CD4-positive, alpha-beta T cell treated with Interferon gamma for 1 hour (primary cell): Measurements from ENCODE around the gene COL10A1.

ENCODE experiments used
- DNase-seq: peaks from one replicate; pipeline ENCODE4 v3.0.0-alpha.2; 2020

COL10A1 gene

GRCh38 chr6:116078945-116079344, 47.0 kb downstream of the COL10A1 start:
- no peak for DNase-seq

DNA sequence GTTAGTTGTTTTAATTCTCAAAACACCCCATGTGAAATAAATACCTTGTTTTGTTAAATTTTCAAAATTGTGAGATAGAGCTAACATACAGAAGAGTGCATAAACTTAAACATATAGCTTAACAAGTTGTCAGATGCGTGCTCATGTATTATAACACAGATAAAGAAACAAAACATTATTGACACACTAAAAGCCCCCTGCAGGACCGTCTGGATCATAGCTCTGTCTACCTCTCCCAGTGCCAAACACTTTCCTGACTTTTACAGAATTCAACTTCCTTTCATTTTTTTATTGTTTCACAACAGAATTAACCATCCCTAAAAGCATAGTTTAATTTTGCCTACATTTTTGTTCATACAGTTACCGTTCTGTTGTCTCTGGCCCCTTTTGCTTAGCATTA, 47.4 kb downstream of the COL10A1 start:
- DNase-seq, result no peak

DNA sequence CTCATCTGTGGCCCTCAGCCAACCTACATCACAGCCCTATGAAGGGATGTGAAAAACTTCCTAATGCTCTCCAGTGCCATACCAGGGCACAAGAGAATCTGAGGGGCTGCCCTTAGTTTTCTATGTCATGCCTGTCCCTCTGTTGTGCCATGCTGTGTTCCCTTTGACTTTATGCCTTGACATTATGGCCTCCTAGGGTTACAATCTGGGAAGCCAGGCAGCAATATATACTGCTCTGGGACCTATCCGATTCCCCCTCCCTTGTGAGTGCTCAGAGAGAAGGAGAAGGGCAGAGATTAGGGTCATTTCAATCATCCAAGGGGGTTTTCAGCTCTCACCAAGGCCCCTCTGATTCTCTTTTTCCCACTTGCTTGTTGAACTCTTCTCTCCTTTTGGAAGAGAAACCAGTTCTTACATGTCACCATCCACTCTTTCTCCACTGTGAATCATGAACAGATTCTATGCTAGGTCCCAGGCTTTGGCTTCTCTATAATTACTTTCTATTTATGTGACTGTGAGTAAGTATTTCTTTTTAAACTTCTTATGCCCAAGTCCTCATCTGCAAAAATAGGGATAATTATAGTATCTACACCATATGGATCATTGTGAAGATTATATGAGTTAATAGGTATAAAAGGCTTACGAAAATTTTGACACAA, 51.1 kb downstream of the COL10A1 start:
- DNase-seq, result no peak

DNA sequence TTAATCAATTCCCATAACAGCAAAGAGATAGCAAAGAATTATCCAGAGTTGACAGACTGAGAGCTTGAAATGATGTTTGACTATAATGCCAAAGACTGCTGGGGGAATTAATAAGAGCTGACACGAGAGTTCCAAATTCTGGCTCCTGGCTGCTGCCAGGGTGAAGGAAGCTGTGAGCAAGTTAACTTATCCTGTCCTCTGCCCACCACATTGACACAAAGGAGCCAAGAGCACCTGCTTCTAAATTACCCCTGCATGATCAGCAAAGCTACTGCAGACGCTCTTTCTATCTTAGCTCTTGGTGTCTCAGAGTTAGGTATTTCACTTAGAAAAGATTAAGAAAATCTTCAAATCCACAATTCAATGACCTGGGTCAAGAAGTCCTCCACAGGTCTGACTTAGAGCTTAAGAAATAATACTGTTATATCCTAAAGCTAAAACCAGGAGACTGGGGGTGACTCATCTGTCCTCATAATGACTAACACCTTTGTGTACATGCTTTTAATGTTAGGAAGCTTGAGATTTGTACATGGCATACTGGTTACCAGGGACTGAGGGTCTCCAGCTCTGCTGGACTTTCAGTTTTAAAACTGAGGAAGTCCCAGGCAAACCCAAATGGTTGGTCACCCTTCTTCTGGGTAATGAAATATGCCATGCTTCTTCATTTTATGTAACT, 52.0 kb downstream of the COL10A1 start:
- DNase-seq, result no peak

GRCh38 chr6:116072368-116072767, 53.6 kb downstream of the COL10A1 start:
- no peak for DNase-seq

GRCh38 chr6:116070616-116071389, 55.1 kb downstream of the COL10A1 start:
- no peak for DNase-seq

GRCh38 chr6:116070101-116070500, 55.8 kb downstream of the COL10A1 start:
- DNase-seq, result no peak
